GM18861 (cell line): ENCODE data around the gene URAD.
A peak's percentile ranks its signal among the peaks of the same experiment; 100 is the strongest.
"Not testable (repeated sequence)": the region's sequence is repeated elsewhere in the genome, so short reads cannot be mapped to it uniquely, and the experiment has no call there.

Experiments used
- ATAC-seq: cut with Tn5 transposase; IDR thresholded peaks from one replicate; pipeline ENCODE4 v1.9.1; 2021; ENCODE audit not compliant: unreplicated experiment

Gene URAD

GRCh38 chr13:27988520-27988919, at the start of gene URAD:
URAD (minus strand) TSS chr13:27988693; CDS start chr13:27988637, 56 bp downstream.
- ATAC-seq: no peak

GRCh38 chr13:28037399-28037798, 48.9 kb upstream of the URAD start:
- ATAC-seq: no peak

- no peak for ATAC-seq
Observed at GRCh38 chr13:28035146-28035782, 46.8 kb upstream of the URAD start.

- no peak for ATAC-seq
Observed at GRCh38 chr13:28033894-28034655, 45.6 kb upstream of the URAD start.

DNA sequence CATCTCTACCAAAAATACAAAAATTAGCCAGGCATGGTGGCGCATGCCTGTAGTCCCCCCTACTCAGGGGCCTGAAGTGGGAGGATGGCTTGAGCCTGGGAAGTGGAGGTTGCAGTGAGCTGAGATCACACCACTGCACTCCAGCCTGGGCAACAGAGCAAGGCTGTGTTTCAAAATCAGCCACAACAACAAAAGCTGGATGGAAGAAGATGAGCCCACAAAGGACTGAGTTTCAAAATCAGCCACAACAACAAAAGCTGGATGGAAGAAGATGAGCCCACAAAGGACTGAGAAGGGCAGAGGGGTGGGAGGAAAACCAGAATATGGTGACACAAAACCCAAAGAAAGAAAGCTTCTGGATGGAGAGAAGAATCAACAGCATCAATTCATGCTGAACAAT, 43.9 kb upstream of the URAD start:
- not testable (repeated sequence) for ATAC-seq

GRCh38 chr13:28031896-28032288, 43.4 kb upstream of the URAD start:
- no peak for ATAC-seq

GRCh38 chr13:28031220-28031895, 42.9 kb upstream of the URAD start:
- no peak for ATAC-seq

DNA sequence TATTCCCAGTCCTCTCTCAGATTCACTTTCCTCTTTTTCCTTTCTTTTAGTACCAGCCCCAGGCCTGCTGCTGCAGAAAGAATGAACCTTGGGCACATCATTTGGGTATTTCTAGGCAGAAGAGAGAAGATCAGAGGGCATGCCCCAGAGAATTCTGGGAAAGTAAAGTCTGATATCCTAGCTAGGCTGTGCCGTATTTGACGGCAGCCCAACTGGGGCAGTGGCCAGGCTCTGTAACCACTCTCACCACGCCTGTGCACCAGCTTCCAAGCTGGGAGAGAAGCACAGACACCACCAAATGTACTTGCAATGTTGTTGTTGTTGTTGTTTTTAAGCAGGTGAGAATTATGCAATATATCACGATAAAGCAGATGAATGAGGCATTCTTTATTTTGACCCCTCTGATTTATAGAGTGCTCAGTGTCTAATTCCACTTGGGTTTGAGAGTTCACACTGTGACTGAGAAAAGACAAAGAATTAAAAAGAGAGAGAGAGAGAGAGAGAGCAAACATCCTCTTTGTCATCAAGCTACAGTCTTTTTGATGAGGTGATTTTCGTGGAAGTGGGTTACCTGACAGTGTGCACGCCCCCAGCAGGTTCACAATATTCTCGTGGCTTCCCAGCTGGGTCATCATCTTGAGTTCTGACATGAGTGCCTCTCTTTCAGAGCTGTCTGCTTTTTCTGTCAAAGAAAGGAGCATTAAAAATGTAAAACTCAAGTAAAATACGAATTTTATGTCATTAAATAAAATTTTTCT, 39.3 kb upstream of the URAD start:
- no peak for ATAC-seq

GRCh38 chr13:28027071-28027470, 38.6 kb upstream of the URAD start:
- ATAC-seq: no peak

DNA sequence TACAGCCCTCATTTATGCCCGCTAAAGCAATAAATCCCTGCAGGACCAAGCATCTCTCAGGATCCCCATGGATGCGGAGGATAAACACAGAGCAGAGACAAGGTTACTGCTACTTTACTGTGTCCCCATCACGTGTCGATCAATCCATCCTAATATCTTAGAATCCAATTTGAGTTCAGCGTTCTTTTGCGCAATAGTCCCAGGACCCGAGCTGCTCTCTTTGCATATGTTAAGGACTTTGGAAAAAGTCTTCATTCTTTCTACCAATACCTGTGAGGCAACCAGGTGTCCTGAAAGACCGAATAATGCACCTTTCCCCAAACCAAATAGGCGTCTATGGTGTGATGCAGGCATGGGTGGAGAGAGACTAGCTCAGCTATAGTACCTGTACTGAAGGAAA, 38.0 kb upstream of the URAD start:
- ATAC-seq: no peak

- no peak for ATAC-seq
Observed at GRCh38 chr13:28022848-28023518, 34.5 kb upstream of the URAD start.

- no peak for ATAC-seq
Observed at GRCh38 chr13:28014301-28014700, 25.8 kb upstream of the URAD start.

- no peak for ATAC-seq
Observed at GRCh38 chr13:28013482-28013881, 25.0 kb upstream of the URAD start.

DNA sequence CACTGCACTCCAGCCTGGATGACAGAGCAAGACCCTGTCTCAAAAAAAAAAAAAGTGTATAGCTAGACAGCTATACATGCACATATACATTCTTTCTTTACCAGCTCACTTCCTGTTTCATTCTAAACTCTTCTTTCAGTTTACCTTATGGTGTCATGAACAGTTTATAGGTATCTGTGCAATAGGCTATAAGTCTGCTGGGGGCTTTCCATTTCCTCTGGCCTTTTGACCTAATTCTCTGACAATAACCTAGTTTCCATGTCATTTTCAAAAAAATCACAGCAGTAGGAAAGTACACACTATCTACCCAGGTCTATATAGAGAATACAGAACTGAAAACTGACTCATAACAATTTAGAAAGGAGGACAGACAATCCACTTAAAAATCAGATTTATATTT, 24.4 kb upstream of the URAD start:
- peak; percentile 84 for ATAC-seq

DNA sequence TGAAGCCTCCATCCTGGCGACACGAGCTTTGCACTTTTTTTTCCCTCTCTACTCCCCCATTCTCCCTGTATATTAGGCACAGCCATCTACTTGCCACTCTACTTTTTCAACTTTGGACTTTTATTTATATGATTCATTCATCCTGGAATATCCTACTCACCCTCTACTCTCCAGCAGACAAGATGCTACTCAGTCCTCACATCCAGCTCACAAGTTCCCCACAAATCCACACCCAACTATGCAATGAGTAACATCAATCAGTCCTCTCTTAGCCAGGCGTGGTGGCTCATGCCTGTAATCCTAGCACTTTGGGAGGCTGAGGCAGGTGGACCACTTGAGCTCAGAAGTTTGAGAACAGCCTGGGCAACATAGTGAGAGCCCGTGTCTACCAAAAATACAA, 23.9 kb upstream of the URAD start:
- no peak for ATAC-seq

DNA sequence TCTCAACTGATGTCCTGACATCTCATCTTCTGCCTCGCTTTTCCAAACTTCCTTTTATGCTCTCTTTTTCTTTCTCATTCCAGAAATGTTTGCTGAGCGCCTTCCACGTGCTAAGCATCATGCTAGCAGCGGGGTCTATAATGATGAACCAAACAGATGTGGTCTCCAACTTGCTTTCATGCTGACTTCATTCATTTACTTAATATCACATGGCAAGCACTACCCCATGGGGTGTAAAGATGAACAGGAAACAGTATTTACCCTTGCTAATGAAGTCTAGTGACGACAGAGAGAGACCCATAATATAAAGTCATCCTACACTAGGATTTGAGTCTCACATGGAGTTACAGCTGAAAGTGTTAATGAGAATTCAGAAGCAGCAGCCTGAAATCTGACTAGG, 21.6 kb upstream of the URAD start:
- ATAC-seq: no peak

DNA sequence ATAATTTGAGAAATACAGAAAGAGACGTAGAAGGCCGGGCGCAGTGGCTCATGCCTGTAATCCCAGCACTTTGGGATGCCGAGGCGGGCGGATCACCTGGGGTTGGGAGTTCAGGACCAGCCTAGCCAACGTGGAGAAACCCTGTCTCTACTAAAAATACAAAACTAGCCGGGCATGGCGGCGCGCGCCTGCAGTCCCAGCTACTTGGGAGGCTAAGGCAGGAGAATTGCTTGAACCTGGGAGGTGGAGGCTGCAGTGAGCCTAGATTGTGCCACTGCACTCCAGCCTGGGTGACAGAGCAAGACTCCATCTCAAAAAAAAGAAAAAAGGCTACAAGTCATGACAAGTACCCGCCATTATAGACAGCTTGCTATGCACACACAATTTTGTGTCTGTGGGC, 16.5 kb upstream of the URAD start:
- ATAC-seq: not testable (repeated sequence)

- no peak for ATAC-seq
Observed at GRCh38 chr13:28002886-28003698, 14.6 kb upstream of the URAD start.

DNA sequence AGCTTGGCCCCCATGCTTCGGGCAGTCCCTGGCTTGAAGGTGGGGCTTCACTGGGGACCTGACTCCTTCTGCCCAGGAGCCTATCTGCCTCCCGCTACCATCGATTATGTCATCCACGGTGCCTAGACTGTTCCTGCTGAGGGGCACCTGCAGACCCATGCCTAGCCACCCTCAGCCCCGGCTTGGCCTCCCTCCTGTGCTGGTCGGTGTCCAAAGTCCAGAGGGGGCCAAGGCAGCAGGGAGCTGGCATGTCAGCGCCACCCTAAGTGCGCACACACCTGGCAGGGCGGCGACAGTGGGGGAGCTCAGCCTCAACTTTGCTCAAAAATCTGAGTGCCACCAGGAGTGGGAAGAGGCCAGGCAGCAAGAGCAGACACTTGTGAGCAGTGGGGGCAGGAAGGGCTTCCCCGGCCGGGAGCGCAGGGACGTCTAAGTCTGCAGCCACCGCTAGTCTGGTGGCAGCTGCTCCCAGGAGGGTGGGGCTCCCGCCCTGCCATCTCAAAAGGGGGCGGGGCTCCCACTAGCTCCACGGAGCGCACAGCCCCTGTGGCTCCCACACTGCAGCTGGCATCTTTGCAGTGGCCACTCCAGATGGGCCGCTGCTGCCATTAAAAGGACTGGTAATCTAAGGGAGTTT, 13.5 kb upstream of the URAD start:
- no peak for ATAC-seq

- no peak for ATAC-seq
Observed at GRCh38 chr13:28001049-28001448, 12.6 kb upstream of the URAD start.
